Endothelial cell of umbilical vein (primary cell): ENCODE data around the gene LRRC28. TPM values are rescaled to one million over a fixed set of nuclear protein-coding genes. Genes with fewer than 3 reads are reported as not detected.

Source experiments
- BruUV-seq: library from RNA; stranded (reverse); fragments of 400-500 nt; replicated peaks from 2 replicates; lab custom pipeline; 2021; lab: Mats Ljungman, UMichigan
- CTCF ChIA-PET: fragments of 300-600, 350-600 bp; sonication (Branson Sonifier 250); formaldehyde crosslinking; loops from one replicate; lab custom pipeline; 2021; ENCODE audit warnings: antibody characterized with exemption, inconsistent platforms; lab: Charles Lee
- POLR2A ChIA-PET: fragments of 300-600, 350-600 bp; sonication (Branson Sonifier 250); formaldehyde crosslinking; loops from one replicate; lab custom pipeline; 2021; ENCODE audit warnings: antibody characterized with exemption, inconsistent platforms; lab: Charles Lee
- DNase-seq: peaks from one replicate; pipeline ENCODE4 v3.0.0-alpha.2; 2011; ENCODE audit warnings: low read depth, low spot score
- FAIRE-seq: peaks from 2 replicates; lab custom pipeline; 2011; peaks lifted over from hg19 to GRCh38; lab: Jason Lieb, UNC
- H2AFZ ChIP-seq: 2 replicates; pipeline ENCODE4 v1.6.0; 2012; ENCODE audit warnings: low read depth, low read length, control low read depth, inconsistent platforms
- H3K27ac ChIP-seq: 2 replicates; pipeline ENCODE4 v1.5.1; 2011; ENCODE audit warnings: low read depth, mild to moderate bottlenecking, control low read depth, low read length, moderate library complexity; ENCODE audit not compliant: insufficient read depth
- H3K27me3 ChIP-seq, 2 experiments: 2 replicates each; pipeline versions ENCODE4 v1.6.0 to v1.6.1; 2011; ENCODE audit warnings: low read length in 2 of 2, mixed read lengths in 1 of 2; ENCODE audit not compliant: control insufficient read depth in 2 of 2, insufficient read depth in 2 of 2
- H3K36me3 ChIP-seq, 2 experiments: 2 replicates in 1 of 2; 3 replicates in 1 of 2; pipeline ENCODE4 v1.5.1; 2011; ENCODE audit warnings: low read length in 2 of 2, mild to moderate bottlenecking in 1 of 2, moderate library complexity in 1 of 2; ENCODE audit not compliant: control insufficient read depth in 2 of 2, insufficient read depth in 2 of 2; ENCODE audit errors: extremely low read depth in 1 of 2
- H3K4me1 ChIP-seq: 3 replicates; pipeline ENCODE4 v1.5.1; 2011; ENCODE audit warnings: mild to moderate bottlenecking, low read length; ENCODE audit not compliant: control insufficient read depth, insufficient read depth; ENCODE audit errors: extremely low read depth
- H3K4me2 ChIP-seq: 2 replicates; pipeline ENCODE4 v1.6.1; 2011; ENCODE audit warnings: low read length, control low read depth, mixed read lengths; ENCODE audit not compliant: insufficient read depth
- H3K4me3 ChIP-seq, 3 experiments: fragments of 200-600 bp in 1 of 3; sonication (generic), shearing (Covaris generic) in 1 of 3; replicated peaks in 1 of 3; 2 replicates each; pipeline ENCODE4 v1.5.1; 2011 to 2016; ENCODE audit warnings: control low read depth in 3 of 3, low read length in 3 of 3, mild to moderate bottlenecking in 2 of 3, inconsistent platforms in 1 of 3, low read depth in 1 of 3, moderate library complexity in 1 of 3; ENCODE audit not compliant: insufficient read depth in 1 of 3
- H3K79me2 ChIP-seq: 2 replicates; pipeline ENCODE4 v1.6.0; 2012; ENCODE audit warnings: low read length, inconsistent platforms; ENCODE audit not compliant: control insufficient read depth, insufficient read depth
- H3K9ac ChIP-seq: replicated peaks from 2 replicates; pipeline ENCODE3; 2011; ENCODE audit warnings: low read length, control low read depth; ENCODE audit not compliant: insufficient read depth; ENCODE audit errors: extremely low read depth
- H3K9me1 ChIP-seq: replicated peaks from 3 replicates; pipeline ENCODE4 v1.6.0; 2011; ENCODE audit warnings: mild to moderate bottlenecking, low read length; ENCODE audit not compliant: control insufficient read depth, insufficient read depth; ENCODE audit errors: extremely low read depth
- H3K9me3 ChIP-seq: replicated peaks from 2 replicates; pipeline ENCODE4 v1.5.1; 2012; ENCODE audit warnings: low read length, inconsistent platforms; ENCODE audit not compliant: control insufficient read depth, insufficient read depth
- H4K20me1 ChIP-seq: replicated peaks from 2 replicates; pipeline ENCODE3; 2011; ENCODE audit warnings: mild to moderate bottlenecking, low read length; ENCODE audit not compliant: control insufficient read depth, insufficient read depth; ENCODE audit errors: extremely low read depth
- EZH2 ChIP-seq: IDR thresholded peaks from 2 replicates; pipeline ENCODE4 v1.6.1; 2012; ENCODE audit warnings: borderline replicate concordance, low read depth, mild to moderate bottlenecking, moderate library complexity, low read length, inconsistent platforms; ENCODE audit not compliant: severe bottlenecking
- FOS ChIP-seq: IDR thresholded peaks from 2 replicates; pipeline ENCODE4 v1.6.1; 2011; ENCODE audit warnings: mild to moderate bottlenecking, low read length, moderate library complexity, borderline replicate concordance; ENCODE audit not compliant: insufficient read depth
- GATA2 ChIP-seq: IDR thresholded peaks from 2 replicates; pipeline ENCODE4 v1.7.0; 2011; ENCODE audit warnings: low read depth, mild to moderate bottlenecking, moderate library complexity, mixed read lengths, low read length; ENCODE audit not compliant: insufficient read length, insufficient read depth
- MYC ChIP-seq: IDR thresholded peaks from one replicate; pipeline ENCODE4 v1.6.1; 2011; ENCODE audit warnings: mild to moderate bottlenecking, low read depth, low read length
- POLR2A ChIP-seq: IDR thresholded peaks from 2 replicates; pipeline ENCODE4 v1.6.1; 2012; ENCODE audit warnings: low read depth, mild to moderate bottlenecking, control low read depth, low read length
- POLR2AphosphoS5 ChIP-seq: IDR thresholded peaks from 2 replicates; pipeline ENCODE4 v1.6.1; 2012; ENCODE audit warnings: low read depth, mild to moderate bottlenecking, control low read depth, low read length, moderate library complexity; ENCODE audit not compliant: insufficient read depth
- dilution Hi-C: fragments of 300-500 bp; cut with MboI; formaldehyde crosslinking; loops from one replicate; pipeline ENCODE4 v1.15.0; 2019; ENCODE audit warnings: low sequenced_read_pairs; ENCODE audit not compliant: extremely low pct_ligation_motif_present
- intact Hi-C: fragments of 100-400 bp; cut with micrococcal nuclease; formaldehyde crosslinking; loops from one replicate; pipeline ENCODE4 v1.10.0; 2022
- polyA plus RNA-seq, 4 experiments: library from polyadenylated mRNA; depleted of rRNA in 3 of 4; stranded (reverse) in 3 of 4; unstranded in 1 of 4; fragments of >200 nt; gene quantifications; 2 replicates each; pipeline versions ENCODE4 v1.2.1 to v1.2.3, GENCODE V29; 2011 to 2012; ENCODE audit warnings: missing spikeins in 1 of 4
- total RNA-seq: library from RNA; stranded (reverse); gene quantifications from 2 replicates; pipeline ENCODE4 v1.2.3, GENCODE V29; 2021
- TF ChIP-seq, protein P1 (sequence below): IDR thresholded peaks from 2 replicates; pipeline ENCODE4 v1.6.1; 2011; ENCODE audit not compliant: insufficient read depth, insufficient read length

The LRRC28 gene
- total and polyA plus RNA-seq, 2 donors (not counting 3 experiments of a cell fraction or from before 2014, with no cell fraction given), result 19.6 to 26.7 TPM

DNA sequence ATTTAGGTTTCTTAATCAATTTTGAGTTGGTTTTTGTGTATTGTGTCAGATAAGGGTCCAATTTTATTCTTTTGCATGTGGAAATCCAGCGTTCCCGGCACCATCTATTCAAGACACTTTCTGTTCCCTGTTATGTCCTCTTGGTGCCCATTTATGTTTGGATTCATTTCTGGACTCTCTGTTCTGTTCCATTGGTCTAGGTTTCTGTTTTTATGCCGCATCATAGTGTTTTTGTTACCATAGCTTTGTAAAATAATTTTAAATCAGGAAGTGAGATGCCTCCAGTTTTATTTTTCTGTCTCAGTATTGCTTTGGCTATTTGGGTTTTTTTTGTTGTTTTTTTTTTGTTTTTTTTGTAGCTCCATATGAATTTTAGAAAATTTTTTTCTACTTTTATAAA is 97.1 kb downstream of the LRRC28 start:
- CTCF ChIA-PET, result interaction anchor here (1.1 to 1.4 kb wide), 3 partner anchors 14 to 356 kb away, joined by 3 to 4 read pairs (median 4); no protein-coding TSS in a partner anchor
- no peaks in the 10 kb centered on the region for H3K9me3 ChIP-seq
- H3K36me3 ChIP-seq, result no peaks in the 10 kb centered on the region
- dilution Hi-C loops (no loop called here), intact Hi-C loops (loop anchor here (10.0 kb wide), 1 partner anchor 244 kb away; the partner anchor contains the start of gene SYNM)
- no peaks in the 10 kb centered on the region for H3K9me1 ChIP-seq
- H4K20me1 ChIP-seq, result no peaks in the 10 kb centered on the region
- no peak overlapping the region for H3K4me3 ChIP-seq
- H3K27ac ChIP-seq, result no peak overlapping the region
- TF ChIP-seq GATA2, result no peak
- TF ChIP-seq POLR2A, result no peak
- no peak for TF ChIP-seq MYC
- TF ChIP-seq EZH2, result no peak
- TF ChIP-seq POLR2AphosphoS5, result no peak
- TF ChIP-seq FOS, result no peak
- no peaks in the 10 kb centered on the region for H3K79me2 ChIP-seq
- H3K27me3 ChIP-seq, result no peaks in the 10 kb centered on the region
- no peak overlapping the region for H2AFZ ChIP-seq
- POLR2A ChIA-PET, result no interaction called here
- no peak overlapping the region for H3K4me2 ChIP-seq
- no TSS peak for BruUV-seq
- no peak overlapping the region for H3K9ac ChIP-seq
- DNase-seq (no peak), FAIRE-seq (no peak)
- H3K4me1 ChIP-seq, result peaks cover 14% of the 10 kb centered on the region

DNA sequence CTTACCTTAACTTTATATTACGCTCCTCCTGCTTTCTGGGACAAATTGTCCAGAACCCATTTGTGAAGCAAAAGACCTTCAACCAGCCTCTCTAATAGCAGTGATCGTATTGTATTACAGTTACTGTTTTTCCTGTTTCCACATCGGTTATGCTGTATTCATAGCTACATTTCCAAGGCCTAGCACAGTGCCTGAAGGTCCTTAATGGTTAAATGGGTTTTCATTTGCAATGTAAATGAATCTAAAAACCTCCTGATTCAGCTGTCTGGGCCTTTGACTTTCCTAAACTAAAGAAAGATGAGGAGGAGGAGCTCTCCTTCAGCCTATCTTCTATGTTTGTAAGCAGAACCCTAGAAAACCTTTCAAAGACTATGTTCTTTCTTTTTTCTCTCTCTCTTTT is 99.1 kb downstream of the LRRC28 start:
- dilution Hi-C loops, result no loop called here

More for the DNA sequence above, 99.1 kb downstream of the LRRC28 start:
- TF ChIP-seq, protein P1, sequence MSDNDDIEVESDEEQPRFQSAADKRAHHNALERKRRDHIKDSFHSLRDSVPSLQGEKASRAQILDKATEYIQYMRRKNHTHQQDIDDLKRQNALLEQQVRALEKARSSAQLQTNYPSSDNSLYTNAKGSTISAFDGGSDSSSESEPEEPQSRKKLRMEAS, result no peak
- no peak for TF ChIP-seq FOS
- no peak for TF ChIP-seq GATA2
- no peak for TF ChIP-seq EZH2
- no peak for TF ChIP-seq MYC
- H3K4me1 ChIP-seq, result no peaks in the 10 kb centered on the region
- BruUV-seq, result no TSS peak
- no peak overlapping the region for H2AFZ ChIP-seq
- no peak overlapping the region for H3K4me3 ChIP-seq
- FAIRE-seq, result no peak
- no peak for DNase-seq
- no peaks in the 10 kb centered on the region for H3K36me3 ChIP-seq
- intact Hi-C loops, result no loop called here
- H3K9ac ChIP-seq, result no peak overlapping the region
- H4K20me1 ChIP-seq, result no peaks in the 10 kb centered on the region
- ChIA-PET CTCF (no interaction called here), POLR2A (no interaction called here)
- no peak overlapping the region for H3K4me2 ChIP-seq
- no peaks in the 10 kb centered on the region for H3K79me2 ChIP-seq
- H3K9me3 ChIP-seq, result no peaks in the 10 kb centered on the region
- H3K27ac ChIP-seq, result no peak overlapping the region
- no peaks in the 10 kb centered on the region for H3K27me3 ChIP-seq
- no peaks in the 10 kb centered on the region for H3K9me1 ChIP-seq
